ENCODE data around the gene THPO. TPM values are rescaled to one million over a fixed set of nuclear protein-coding genes. Genes with fewer than 3 reads are reported as not detected.

THPO gene
- total and polyA plus RNA-seq, 2 donors (not counting 1 experiment from before 2014, with no cell fraction given), result not detected

DNA sequence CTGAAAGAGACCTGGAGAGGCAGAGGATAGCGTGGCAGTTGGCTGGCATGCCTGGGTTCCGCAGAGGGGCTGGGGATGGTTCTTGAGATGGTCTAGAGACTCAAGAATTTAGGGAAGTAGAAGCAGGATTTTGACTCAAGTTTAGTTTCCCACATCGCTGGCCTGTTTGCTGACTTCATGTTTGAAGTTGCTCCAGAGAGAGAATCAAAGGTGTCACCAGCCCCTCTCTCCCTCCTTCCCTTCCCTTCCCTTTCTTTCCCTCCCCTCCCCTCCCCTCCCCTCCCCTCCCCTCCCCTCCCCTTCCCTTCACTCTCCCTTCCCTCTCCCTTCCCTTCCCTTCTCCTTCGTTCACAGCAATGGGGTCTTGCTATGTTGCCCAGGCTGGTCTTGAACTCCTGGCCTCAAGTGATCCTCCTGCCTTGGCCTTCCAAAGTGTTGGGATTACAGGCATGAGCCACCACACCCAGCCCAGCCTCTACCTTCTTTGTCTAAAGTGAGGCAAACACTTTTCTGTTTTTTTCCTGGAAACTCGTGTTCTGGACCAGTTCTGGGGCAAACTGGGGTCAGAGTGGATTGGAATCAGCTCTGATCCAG, 12.0 kb upstream of the THPO start:
- H3K9ac ChIP-seq (ENCODE audit: low read length), result no peak overlapping the region
- no peaks in the 10 kb centered on the region for H3K36me3 ChIP-seq (replicated peaks in 1 of 2; ENCODE audit: control extremely low read depth in 1 of 2, control insufficient read depth in 1 of 2, extremely low read depth in 1 of 2, insufficient read depth in 2 of 2, low read length in 1 of 2)
- Mint-ChIP-seq H3K9me3 (ENCODE audit: insufficient read depth) (no peaks in the 10 kb centered on the region), H3K4me3 (no peak overlapping the region), H3K27me3 (peaks cover 55% of the 10 kb centered on the region), H3K27ac (no peak overlapping the region), H3K4me1 (no peaks in the 10 kb centered on the region)
- WGBS (ENCODE audit: insufficient coverage), result 83% methylated on average over 4 of the region's 5 CpGs
- no peaks in the 10 kb centered on the region for H4K20me1 ChIP-seq (ENCODE audit: control insufficient read depth, insufficient read depth, low read length, poor library complexity, severe bottlenecking)
- ATAC-seq (ENCODE audit: low read depth), result no peak
- no peaks in the 10 kb centered on the region for H3K79me2 ChIP-seq (ENCODE audit: control insufficient read depth, insufficient read depth, low read length)
- H3K9me3 ChIP-seq (ENCODE audit: control extremely low read depth in 1 of 3, control insufficient read depth in 2 of 3, insufficient read depth in 1 of 3, low read length in 2 of 3), result no peaks in the 10 kb centered on the region
- TF ChIP-seq, protein P1, sequence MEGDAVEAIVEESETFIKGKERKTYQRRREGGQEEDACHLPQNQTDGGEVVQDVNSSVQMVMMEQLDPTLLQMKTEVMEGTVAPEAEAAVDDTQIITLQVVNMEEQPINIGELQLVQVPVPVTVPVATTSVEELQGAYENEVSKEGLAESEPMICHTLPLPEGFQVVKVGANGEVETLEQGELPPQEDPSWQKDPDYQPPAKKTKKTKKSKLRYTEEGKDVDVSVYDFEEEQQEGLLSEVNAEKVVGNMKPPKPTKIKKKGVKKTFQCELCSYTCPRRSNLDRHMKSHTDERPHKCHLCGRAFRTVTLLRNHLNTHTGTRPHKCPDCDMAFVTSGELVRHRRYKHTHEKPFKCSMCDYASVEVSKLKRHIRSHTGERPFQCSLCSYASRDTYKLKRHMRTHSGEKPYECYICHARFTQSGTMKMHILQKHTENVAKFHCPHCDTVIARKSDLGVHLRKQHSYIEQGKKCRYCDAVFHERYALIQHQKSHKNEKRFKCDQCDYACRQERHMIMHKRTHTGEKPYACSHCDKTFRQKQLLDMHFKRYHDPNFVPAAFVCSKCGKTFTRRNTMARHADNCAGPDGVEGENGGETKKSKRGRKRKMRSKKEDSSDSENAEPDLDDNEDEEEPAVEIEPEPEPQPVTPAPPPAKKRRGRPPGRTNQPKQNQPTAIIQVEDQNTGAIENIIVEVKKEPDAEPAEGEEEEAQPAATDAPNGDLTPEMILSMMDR (IDR thresholded peaks at IDR 0.05), result no peak
- TF ChIP-seq EZH2 (IDR thresholded peaks at IDR 0.05; ENCODE audit: borderline replicate concordance, insufficient read depth, low read depth, low read length, poor library complexity, severe bottlenecking), result no peak
- no peaks in the 10 kb centered on the region for H3K4me1 ChIP-seq (ENCODE audit: control insufficient read depth in 2 of 2, insufficient read depth in 2 of 2, low read length in 2 of 2)
- peaks cover 0 to 16% (median 2%) of the 10 kb centered on the region in 4 experiments for H3K27me3 ChIP-seq (replicated peaks in 1 of 4; ENCODE audit: control extremely low read depth in 1 of 4, control insufficient read depth in 3 of 4, insufficient read depth in 4 of 4, low read length in 3 of 4)
- ChIA-PET POLR2A (no interaction called here), CTCF (interaction anchor here (0.8 to 1.4 kb wide), 2 partner anchors 18 to 22 kb away, joined by 3 to 6 read pairs; no protein-coding TSS in a partner anchor)
- intact Hi-C loops (cut with micrococcal nuclease), result no loop called here
- no peak overlapping the region for H2AFZ ChIP-seq (ENCODE audit: insufficient read depth, low read depth, low read length, poor library complexity, severe bottlenecking)
- no peak overlapping the region for H3K4me2 ChIP-seq (replicated peaks; ENCODE audit: low read depth, low read length, poor library complexity, severe bottlenecking)
- no peak overlapping the region for H3K27ac ChIP-seq (ENCODE audit: low read length in 2 of 2)
- DNase-seq, result no peak
- no peak overlapping the region for H3K4me3 ChIP-seq (ENCODE audit: control extremely low read depth in 1 of 5, extremely low read depth in 1 of 5, insufficient read depth in 1 of 5, low read depth in 2 of 5, low read length in 4 of 5)

DNA sequence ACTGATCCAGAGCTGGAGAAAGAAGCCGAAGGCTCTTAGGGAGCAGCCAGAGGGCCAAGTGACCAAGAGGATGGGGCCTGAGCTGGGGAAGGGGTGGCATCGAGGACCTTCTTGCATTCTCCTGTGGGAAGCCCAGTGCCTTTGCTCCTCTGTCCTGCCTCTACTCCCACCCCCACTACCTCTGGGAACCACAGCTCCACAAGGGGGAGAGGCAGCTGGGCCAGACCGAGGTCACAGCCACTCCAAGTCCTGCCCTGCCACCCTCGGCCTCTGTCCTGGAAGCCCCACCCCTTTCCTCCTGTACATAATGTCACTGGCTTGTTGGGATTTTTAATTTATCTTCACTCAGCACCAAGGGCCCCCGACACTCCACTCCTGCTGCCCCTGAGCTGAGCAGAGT, 11.4 kb upstream of the THPO start:
- no peak overlapping the region for H3K27ac Mint-ChIP-seq
- Histone ChIP-seq H3K9me3 (ENCODE audit: control extremely low read depth in 1 of 3, control insufficient read depth in 2 of 3, insufficient read depth in 1 of 3, low read length in 2 of 3) (no peaks in the 10 kb centered on the region), H3K4me3 (ENCODE audit: control extremely low read depth in 1 of 5, extremely low read depth in 1 of 5, insufficient read depth in 1 of 5, low read depth in 2 of 5, low read length in 4 of 5) (no peak overlapping the region), H3K27me3 (replicated peaks in 1 of 4; ENCODE audit: control extremely low read depth in 1 of 4, control insufficient read depth in 3 of 4, insufficient read depth in 4 of 4, low read length in 3 of 4) (peaks cover 0 to 23% (median 2%) of the 10 kb centered on the region in 4 experiments), H3K4me2 (replicated peaks; ENCODE audit: low read depth, low read length, poor library complexity, severe bottlenecking) (no peak overlapping the region), H3K9ac (ENCODE audit: low read length) (no peak overlapping the region), H3K79me2 (ENCODE audit: control insufficient read depth, insufficient read depth, low read length) (no peaks in the 10 kb centered on the region), H3K27ac (ENCODE audit: low read length in 2 of 2) (no peak overlapping the region), H4K20me1 (ENCODE audit: control insufficient read depth, insufficient read depth, low read length, poor library complexity, severe bottlenecking) (no peaks in the 10 kb centered on the region), H3K4me1 (ENCODE audit: control insufficient read depth in 2 of 2, insufficient read depth in 2 of 2, low read length in 2 of 2) (no peaks in the 10 kb centered on the region), H3K36me3 (replicated peaks in 1 of 2; ENCODE audit: control extremely low read depth in 1 of 2, control insufficient read depth in 1 of 2, extremely low read depth in 1 of 2, insufficient read depth in 2 of 2, low read length in 1 of 2) (no peaks in the 10 kb centered on the region), H2AFZ (ENCODE audit: insufficient read depth, low read depth, low read length, poor library complexity, severe bottlenecking) (no peak overlapping the region)
- ChIA-PET CTCF (no interaction called here), POLR2A (no interaction called here)
- DNase-seq (no peak), ATAC-seq (ENCODE audit: low read depth) (no peak)
- intact Hi-C loops (cut with micrococcal nuclease), result no loop called here
- no peaks in the 10 kb centered on the region for H3K9me3 Mint-ChIP-seq (ENCODE audit: insufficient read depth)
- WGBS (ENCODE audit: insufficient coverage), result 25% methylated on average over 2 of the region's 5 CpGs
- no peaks in the 10 kb centered on the region for H3K4me1 Mint-ChIP-seq
- H3K4me3 Mint-ChIP-seq, result no peak overlapping the region
- TF ChIP-seq EZH2 (IDR thresholded peaks at IDR 0.05; ENCODE audit: borderline replicate concordance, insufficient read depth, low read depth, low read length, poor library complexity, severe bottlenecking), result no peak
- TF ChIP-seq, protein P1 (IDR thresholded peaks at IDR 0.05), result no peak
- peaks cover 60% of the 10 kb centered on the region for H3K27me3 Mint-ChIP-seq
